ENCODE measurements around the gene CCDC171. TPM values are rescaled to one million over a fixed set of nuclear protein-coding genes. Genes with fewer than 3 reads are reported as not detected.

The CCDC171 gene
- polyA plus RNA-seq, 1 experiment = 0.81 TPM

- DNase-seq (ENCODE audit: low read depth, low spot score) = no peak
- POLR2A ChIA-PET = no interaction called here
- TF ChIP-seq, protein P1, sequence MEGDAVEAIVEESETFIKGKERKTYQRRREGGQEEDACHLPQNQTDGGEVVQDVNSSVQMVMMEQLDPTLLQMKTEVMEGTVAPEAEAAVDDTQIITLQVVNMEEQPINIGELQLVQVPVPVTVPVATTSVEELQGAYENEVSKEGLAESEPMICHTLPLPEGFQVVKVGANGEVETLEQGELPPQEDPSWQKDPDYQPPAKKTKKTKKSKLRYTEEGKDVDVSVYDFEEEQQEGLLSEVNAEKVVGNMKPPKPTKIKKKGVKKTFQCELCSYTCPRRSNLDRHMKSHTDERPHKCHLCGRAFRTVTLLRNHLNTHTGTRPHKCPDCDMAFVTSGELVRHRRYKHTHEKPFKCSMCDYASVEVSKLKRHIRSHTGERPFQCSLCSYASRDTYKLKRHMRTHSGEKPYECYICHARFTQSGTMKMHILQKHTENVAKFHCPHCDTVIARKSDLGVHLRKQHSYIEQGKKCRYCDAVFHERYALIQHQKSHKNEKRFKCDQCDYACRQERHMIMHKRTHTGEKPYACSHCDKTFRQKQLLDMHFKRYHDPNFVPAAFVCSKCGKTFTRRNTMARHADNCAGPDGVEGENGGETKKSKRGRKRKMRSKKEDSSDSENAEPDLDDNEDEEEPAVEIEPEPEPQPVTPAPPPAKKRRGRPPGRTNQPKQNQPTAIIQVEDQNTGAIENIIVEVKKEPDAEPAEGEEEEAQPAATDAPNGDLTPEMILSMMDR (IDR thresholded peaks at IDR 0.05; ENCODE audit: low read depth, low read length) = no peak
- CTCF ChIA-PET = no interaction called here
- Histone ChIP-seq H3K27ac (ENCODE audit: low read depth, low read length) (no peak overlapping the region), H3K27me3 (ENCODE audit: control insufficient read depth, insufficient read depth, low read length) (no peaks in the 10 kb centered on the region), H3K9me3 (ENCODE audit: control insufficient read depth, insufficient read depth, low read length) (no peaks in the 10 kb centered on the region), H3K4me3 (ENCODE audit: low read depth, low read length) (no peak overlapping the region)
These were observed 332.6 kb downstream of the CCDC171 start for GRCh38 chr9:15885464-15885863.

- Histone ChIP-seq H3K27me3 (ENCODE audit: control insufficient read depth, insufficient read depth, low read length) (no peaks in the 10 kb centered on the region), H3K27ac (ENCODE audit: low read depth, low read length) (no peak overlapping the region), H3K9me3 (ENCODE audit: control insufficient read depth, insufficient read depth, low read length) (no peaks in the 10 kb centered on the region), H3K4me3 (ENCODE audit: low read depth, low read length) (no peak overlapping the region)
- TF ChIP-seq, protein P1 (IDR thresholded peaks at IDR 0.05; ENCODE audit: low read depth, low read length) = no peak
- no peak for DNase-seq (ENCODE audit: low read depth, low spot score)
- CTCF ChIA-PET = no interaction called here
- POLR2A ChIA-PET = no interaction called here
These were observed 336.7 kb downstream of the CCDC171 start for GRCh38 chr9:15889555-15889954.

DNA sequence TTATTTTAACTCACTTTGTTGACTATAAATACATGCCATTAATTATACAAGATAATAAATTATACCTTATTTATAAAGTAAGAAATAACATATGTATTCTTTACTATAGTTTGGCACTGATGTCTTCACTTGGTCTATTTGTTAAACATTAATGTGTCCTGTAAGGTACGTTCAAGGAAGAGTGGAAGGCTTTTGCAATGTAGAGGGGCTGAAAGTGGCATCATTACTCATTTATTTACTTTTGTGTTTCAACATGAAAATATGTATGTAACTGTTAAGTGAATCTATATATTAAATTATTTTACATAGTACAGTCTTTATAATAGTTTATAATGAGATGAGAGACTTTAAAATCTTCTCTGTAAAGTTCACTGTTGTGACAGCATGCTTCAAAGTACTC, 348.7 kb downstream of the CCDC171 start:
- Histone ChIP-seq H3K27ac (ENCODE audit: low read depth, low read length) (no peak overlapping the region), H3K9me3 (ENCODE audit: control insufficient read depth, insufficient read depth, low read length) (peaks cover 3% of the 10 kb centered on the region), H3K27me3 (ENCODE audit: control insufficient read depth, insufficient read depth, low read length) (no peaks in the 10 kb centered on the region), H3K4me3 (ENCODE audit: low read depth, low read length) (no peak overlapping the region)
- TF ChIP-seq, protein P1 (IDR thresholded peaks at IDR 0.05; ENCODE audit: low read depth, low read length) = no peak
- POLR2A ChIA-PET = no interaction called here
- DNase-seq (ENCODE audit: low read depth, low spot score) = no peak
- CTCF ChIA-PET = no interaction called here

DNA sequence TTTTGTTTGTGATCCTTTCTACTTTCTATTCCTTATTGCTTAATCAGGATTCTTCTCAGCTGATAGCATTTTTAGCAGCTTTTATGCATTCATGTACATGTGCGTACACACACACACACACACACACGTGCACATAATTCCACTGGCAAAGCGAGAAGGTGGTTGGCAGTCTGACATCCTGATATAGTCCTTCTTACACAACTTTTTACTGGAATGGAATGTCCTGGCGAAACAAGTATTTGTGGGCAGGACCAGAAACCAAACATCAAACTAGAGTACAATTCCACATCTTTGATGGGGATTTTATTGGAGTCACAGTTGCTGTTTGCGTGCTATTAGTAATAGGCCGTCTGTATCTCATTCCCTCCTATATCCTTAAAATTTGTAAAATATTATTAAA, 356.5 kb downstream of the CCDC171 start:
- H3K27ac ChIP-seq (ENCODE audit: low read depth, low read length) = no peak overlapping the region
- H3K27me3 ChIP-seq (ENCODE audit: control insufficient read depth, insufficient read depth, low read length) = no peaks in the 10 kb centered on the region
- no peaks in the 10 kb centered on the region for H3K9me3 ChIP-seq (ENCODE audit: control insufficient read depth, insufficient read depth, low read length)
- H3K4me3 ChIP-seq (ENCODE audit: low read depth, low read length) = no peak overlapping the region
- TF ChIP-seq, protein P1 (IDR thresholded peaks at IDR 0.05; ENCODE audit: low read depth, low read length) = no peak
- CTCF ChIA-PET = no interaction called here
- POLR2A ChIA-PET = no interaction called here
- DNase-seq (ENCODE audit: low read depth, low spot score) = no peak

- DNase-seq (ENCODE audit: low read depth, low spot score) = no peak
- ChIA-PET CTCF (no interaction called here), POLR2A (no interaction called here)
- Histone ChIP-seq H3K27me3 (ENCODE audit: control insufficient read depth, insufficient read depth, low read length) (no peaks in the 10 kb centered on the region), H3K4me3 (ENCODE audit: low read depth, low read length) (no peak overlapping the region), H3K9me3 (ENCODE audit: control insufficient read depth, insufficient read depth, low read length) (peaks cover 5% of the 10 kb centered on the region; the same call in 1 of the 2 replicates), H3K27ac (ENCODE audit: low read depth, low read length) (no peak overlapping the region)
- TF ChIP-seq, protein P1 (IDR thresholded peaks at IDR 0.05; ENCODE audit: low read depth, low read length) = no peak
These were observed 362.9 kb downstream of the CCDC171 start for GRCh38 chr9:15915711-15916110.
